GM12873 (cell line): ENCODE data around the gene SH3BGRL.

Source experiments
- CTCF ChIP-seq: IDR thresholded peaks from 2 replicates; pipeline ENCODE4 v1.5.1; 2012; ENCODE audit warnings: low read depth, mild to moderate bottlenecking, moderate library complexity, low read length, control low read depth; ENCODE audit not compliant: insufficient read depth; ENCODE audit errors: missing control alignments

Gene SH3BGRL

GRCh38 chrX:81232218-81232617 lies 30.3 kb downstream of the SH3BGRL start:
- TF ChIP-seq CTCF: no peak

GRCh38 chrX:81237516-81237915 lies 35.6 kb downstream of the SH3BGRL start:
- no peak for TF ChIP-seq CTCF

- TF ChIP-seq CTCF: no peak
These were observed 36.3 kb downstream of the SH3BGRL start for GRCh38 chrX:81238166-81238565.

DNA sequence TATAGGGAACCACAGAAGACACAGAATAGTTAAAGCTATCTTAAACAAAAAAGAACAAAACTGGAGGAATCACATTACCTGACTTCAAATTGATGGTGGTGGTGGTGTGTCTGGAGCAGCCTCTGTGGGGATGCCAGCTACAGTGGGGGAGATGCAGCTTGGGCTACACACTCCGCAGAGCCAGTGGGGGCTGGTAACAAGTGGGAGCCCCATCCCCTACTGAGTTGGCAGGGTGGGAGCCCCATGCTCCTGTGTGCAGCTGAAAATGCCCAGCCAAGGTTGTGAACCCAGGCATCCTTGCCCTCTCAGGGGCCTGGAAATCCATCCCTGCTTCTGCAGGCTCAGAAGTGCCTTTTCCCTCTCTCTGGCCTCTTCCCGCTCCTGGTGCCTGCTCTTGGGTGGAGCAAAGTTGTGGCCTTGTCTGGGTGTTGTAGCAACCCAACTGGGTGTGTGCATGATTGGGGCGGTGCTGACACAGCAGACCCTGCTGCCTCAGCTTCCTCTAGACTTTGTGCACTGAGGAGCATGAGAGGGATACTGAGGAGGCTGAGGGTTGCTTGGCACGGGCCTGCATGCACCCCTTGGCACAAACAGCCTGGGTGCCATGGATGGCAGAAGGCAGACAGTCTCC lies 38.9 kb downstream of the SH3BGRL start:
- no peak for TF ChIP-seq CTCF

- TF ChIP-seq CTCF: no peak
These were observed 39.9 kb downstream of the SH3BGRL start for GRCh38 chrX:81241753-81242152.

GRCh38 chrX:81255876-81256275 lies 54.0 kb downstream of the SH3BGRL start:
- TF ChIP-seq CTCF: no peak

DNA sequence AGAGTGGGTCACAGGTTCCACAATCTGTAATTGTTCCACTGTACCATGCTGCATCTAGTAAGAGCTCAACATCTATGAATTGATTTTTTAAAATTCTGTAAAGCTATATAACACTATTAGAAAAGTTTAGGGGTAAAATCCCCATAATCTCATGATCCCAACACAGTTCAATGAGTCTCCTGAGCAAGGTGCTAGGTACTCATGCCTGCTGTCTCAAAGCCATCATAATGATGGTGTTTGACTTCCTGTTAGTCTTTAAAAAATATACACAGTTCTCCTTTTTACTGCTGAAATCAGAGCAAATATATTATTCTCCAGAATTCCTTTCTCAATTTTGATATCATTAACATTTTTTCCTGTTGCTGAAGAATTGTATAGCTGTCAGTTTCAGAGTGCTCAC lies 55.9 kb downstream of the SH3BGRL start:
- TF ChIP-seq CTCF: no peak
